Upper lobe of left lung (tissue), 6 donors: ENCODE measurements around the gene GTF2IRD1. TPM values are rescaled to one million over a fixed set of nuclear protein-coding genes. Genes with fewer than 3 reads are reported as not detected.
A peak's percentile ranks its signal among the peaks of the same experiment; 100 is the strongest.

Experiments
- ATAC-seq, 2 donors: fragments of 200-7000 bp; cut with Tn5 transposase; one replicate each; pipeline ENCODE4 v1.9.1; 2022; ENCODE audit warnings: mild to moderate bottlenecking in 2 of 2, moderate library complexity in 2 of 2; ENCODE audit not compliant: low FRiP score in 2 of 2
- DNase-seq, 2 donors: peaks; one replicate each; pipeline ENCODE4 v3.0.0-alpha.2; 2019 to 2020
- H3K27ac ChIP-seq, 4 donors: fragments of 200-600 bp; sonication (generic); one replicate each; pipeline ENCODE4 v1.5.1; 2016 to 2019
- H3K27me3 ChIP-seq, 4 donors: fragments of 200-600 bp; sonication (generic); one replicate each; pipeline ENCODE4 v1.5.1; 2017 to 2019
- H3K36me3 ChIP-seq, 4 donors: fragments of 200-600 bp; sonication (generic); one replicate each; pipeline ENCODE4 v1.5.1; 2016 to 2019
- H3K4me1 ChIP-seq, 4 donors: fragments of 200-600 bp; sonication (generic); one replicate each; pipeline ENCODE4 v1.5.1; 2018 to 2019
- H3K4me3 ChIP-seq, 4 donors: fragments of 200-600 bp; sonication (generic); one replicate each; pipeline ENCODE4 v1.5.1; 2017 to 2019; ENCODE audit warnings: mild to moderate bottlenecking in 2 of 4, moderate library complexity in 1 of 4
- H3K9me3 ChIP-seq, 4 donors: fragments of 200-600 bp; sonication (generic); one replicate each; pipeline ENCODE4 v1.5.1; 2018 to 2019
- CTCF ChIP-seq, 6 experiments: fragments of 450-650 bp in 4 of 6; fragments of 200-600 bp in 2 of 6; sonication (generic) in 2 of 6; IDR thresholded peaks; one replicate each; pipeline ENCODE4 v1.5.1; 2016 to 2019; ENCODE audit warnings: antibody characterized with exemption in 6 of 6
- EP300 ChIP-seq, 4 donors: sonication (generic); formaldehyde crosslinking; IDR thresholded peaks; one replicate each; pipeline ENCODE4 v1.5.1; 2017; ENCODE audit warnings: antibody characterized with exemption in 4 of 4, control low read depth in 2 of 4
- POLR2A ChIP-seq, 4 donors: fragments of 450-650 bp; IDR thresholded peaks; one replicate each; pipeline ENCODE4 v1.5.1; 2016 to 2017; ENCODE audit warnings: antibody characterized with exemption in 4 of 4, mild to moderate bottlenecking in 2 of 4
- POLR2AphosphoS5 ChIP-seq, 2 donors: sonication (generic); formaldehyde crosslinking; IDR thresholded peaks; one replicate each; pipeline ENCODE4 v1.5.1; 2017; ENCODE audit warnings: antibody characterized with exemption in 2 of 2
- WGBS, 2 donors: methylation state at CpG; one replicate each; pipeline ENCODE4 v1.1.5; 2017 to 2018; 5-methylcytosine and 5-hydroxymethylcytosine counted together
- total RNA-seq, 6 donors: library from RNA; depleted of rRNA in 4 of 6; stranded (reverse); fragments of >200 nt in 4 of 6; gene quantifications; one replicate each; pipeline versions ENCODE4 v1.1.0 to v1.2.1, GENCODE V29; 2016 to 2021
- donor health status: DM: no; HTN: no; CAD: no; lungs with moderate emphysema.
- donor health status: DM: no; HTN: yes; CAD: no; lungs with severe emphysema.

GTF2IRD1 gene
- total RNA-seq, 6 donors from 2014 or later, result 16.4 to 41.9 (median 28.1) TPM

DNA sequence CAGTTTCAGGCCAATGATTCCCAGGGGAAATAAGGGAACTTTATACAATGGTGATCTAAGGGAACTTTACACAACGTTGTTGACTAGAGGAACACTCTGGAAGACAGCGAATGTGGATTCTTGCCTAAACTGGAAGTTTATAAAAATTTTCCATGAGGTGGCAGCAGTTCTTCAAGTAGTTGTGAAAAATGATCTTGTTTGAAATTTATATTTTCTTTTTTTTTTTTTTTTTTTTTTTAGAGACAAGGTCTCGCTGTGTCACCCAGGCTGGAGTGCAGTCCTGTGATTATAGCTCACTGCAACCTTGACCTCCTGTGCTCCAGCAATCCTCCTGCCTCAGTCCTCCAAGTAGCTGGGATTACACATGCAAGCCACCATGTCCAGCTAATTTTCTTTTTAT, 171.7 kb downstream of the GTF2IRD1 start:
- Histone ChIP-seq H3K27me3 (no peaks in the 10 kb centered on the region), H3K4me1 (peaks cover 0 to 6% (median 4%) of the 10 kb centered on the region in 4 donors), H3K36me3 (no peaks in the 10 kb centered on the region), H3K9me3 (no peaks in the 10 kb centered on the region), H3K27ac (no peak overlapping the region), H3K4me3 (no peak overlapping the region)
- peak in 1 of 2 donors; percentile 38 for DNase-seq
- peak in 1 of 2 donors; percentile 63 for ATAC-seq
- 21 to 25% methylated on average over 2 to 3 of the region's 3 CpGs for WGBS, 2 donors
- TF ChIP-seq EP300 (IDR thresholded peaks at IDR 0.05), result no peak
- TF ChIP-seq CTCF (IDR thresholded peaks at IDR 0.05), result no peak
- no peak for TF ChIP-seq POLR2A (IDR thresholded peaks at IDR 0.05)
- TF ChIP-seq POLR2AphosphoS5 (IDR thresholded peaks at IDR 0.05), result no peak

- no peaks in the 10 kb centered on the region for H3K36me3 ChIP-seq
- peak overlapping the region in 1 of 4 donors; percentile 2 for H3K4me3 ChIP-seq
- ATAC-seq, result peak; percentile 54 to 81
- TF ChIP-seq CTCF (IDR thresholded peaks at IDR 0.05), result no peak
- TF ChIP-seq POLR2A (IDR thresholded peaks at IDR 0.05), result peak in 1 of 4 donors; percentile 14
- H3K9me3 ChIP-seq, result peaks cover 0 to 3% (median 0%) of the 10 kb centered on the region in 4 donors
- peak in 1 of 2 donors; percentile 81 for DNase-seq
- no peaks in the 10 kb centered on the region for H3K27me3 ChIP-seq
- H3K27ac ChIP-seq, result peak overlapping the region; percentile 56 to 75 (median 72)
- 44 to 53% methylated on average over 12 of the region's 12 CpGs for WGBS, 2 donors
- H3K4me1 ChIP-seq, result peaks cover 0 to 13% (median 9%) of the 10 kb centered on the region in 4 donors
These were observed 174.1 kb downstream of the GTF2IRD1 start for GRCh38 chr7:74627661-74628411.

- DNase-seq, result no peak
- no peaks in the 10 kb centered on the region for H3K36me3 ChIP-seq
- H3K4me3 ChIP-seq, result no peak overlapping the region
- H3K9me3 ChIP-seq, result peaks cover 0 to 3% (median 0%) of the 10 kb centered on the region in 4 donors
- peaks cover 5 to 20% (median 9%) of the 10 kb centered on the region in 4 donors for H3K4me1 ChIP-seq
- no peaks in the 10 kb centered on the region for H3K27me3 ChIP-seq
- 70 to 81% methylated on average over 8 of the region's 8 CpGs for WGBS, 2 donors
- no peak for TF ChIP-seq EP300 (IDR thresholded peaks at IDR 0.05)
- no peak for TF ChIP-seq POLR2AphosphoS5 (IDR thresholded peaks at IDR 0.05)
- TF ChIP-seq CTCF (IDR thresholded peaks at IDR 0.05), result no peak
- no peak for TF ChIP-seq POLR2A (IDR thresholded peaks at IDR 0.05)
- H3K27ac ChIP-seq, result peak overlapping the region in 2 of 4 donors; percentile 39 to 64
- no peak for ATAC-seq
These were observed 178.8 kb downstream of the GTF2IRD1 start for GRCh38 chr7:74632505-74632904.

DNA sequence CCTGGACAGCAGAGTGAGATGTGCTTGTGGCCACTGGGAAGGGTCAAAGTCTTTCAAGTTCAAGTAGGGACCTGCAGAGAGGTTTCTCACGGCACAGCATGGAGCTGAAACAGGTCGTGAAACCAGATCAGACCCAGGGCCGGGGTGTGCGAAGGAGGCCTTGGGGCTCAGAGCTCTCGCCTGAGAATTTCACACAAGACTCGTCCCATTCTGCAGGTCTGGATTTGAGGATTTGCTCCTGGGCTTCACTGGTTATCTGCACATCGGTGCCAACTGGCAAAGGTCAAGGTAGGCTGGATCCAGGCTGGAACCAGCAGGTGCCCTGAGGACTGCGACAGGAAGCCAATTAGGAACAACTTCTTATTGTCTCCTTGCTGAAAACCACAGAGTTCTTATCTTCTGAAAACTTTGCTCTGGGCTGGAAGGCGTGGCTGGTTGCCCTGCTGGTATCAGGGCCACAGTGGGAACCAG, 179.8 kb downstream of the GTF2IRD1 start:
- H3K9me3 ChIP-seq, result peaks cover 0 to 3% (median 0%) of the 10 kb centered on the region in 4 donors
- WGBS, 2 donors, result 86 to 88% methylated on average over 3 to 9 of the region's 9 CpGs
- TF ChIP-seq POLR2AphosphoS5 (IDR thresholded peaks at IDR 0.05), result no peak
- TF ChIP-seq POLR2A (IDR thresholded peaks at IDR 0.05), result no peak
- TF ChIP-seq EP300 (IDR thresholded peaks at IDR 0.05), result no peak
- TF ChIP-seq CTCF (IDR thresholded peaks at IDR 0.05), result no peak
- H3K4me1 ChIP-seq, result peaks cover 3 to 17% (median 8%) of the 10 kb centered on the region in 4 donors
- no peak overlapping the region for H3K4me3 ChIP-seq
- ATAC-seq (no peak), DNase-seq (no peak)
- peak overlapping the region in 2 of 4 donors; percentile 26 to 40 for H3K27ac ChIP-seq
- no peaks in the 10 kb centered on the region for H3K27me3 ChIP-seq
- H3K36me3 ChIP-seq, result no peaks in the 10 kb centered on the region
